A549 (cell line): Measurements from ENCODE around the gene GNE. TPM values are rescaled to one million over a fixed set of nuclear protein-coding genes. Genes with fewer than 3 reads are reported as not detected.

ENCODE experiments used
- BHLHE40 ChIP-seq: IDR thresholded peaks from 2 replicates; pipeline ENCODE4 v1.6.1; 2012; ENCODE audit warnings: low read depth, low read length, inconsistent platforms
- CBX2 ChIP-seq: fragments of 200-600 bp; sonication (generic); IDR thresholded peaks from 2 replicates; pipeline ENCODE4 v1.6.1; 2016; ENCODE audit warnings: low read depth, mild to moderate bottlenecking, borderline replicate concordance
- CBX8 ChIP-seq: fragments of 200-600 bp; sonication (generic); IDR thresholded peaks from 2 replicates; pipeline ENCODE4 v1.6.1; 2016
- CHD2 ChIP-seq: fragments of 150-350 bp; IDR thresholded peaks from 2 replicates; pipeline ENCODE4 v1.6.1; 2014; ENCODE audit warnings: low read length; ENCODE audit not compliant: partially characterized antibody
- CHD4 ChIP-seq: fragments of 200-600 bp; sonication (generic); IDR thresholded peaks from 2 replicates; pipeline ENCODE4 v1.6.1; 2016; ENCODE audit warnings: antibody characterized with exemption, mild to moderate bottlenecking, borderline replicate concordance
- CTCF ChIP-seq: fragments of >200 bp; sonication (Bioruptor Twin); formaldehyde crosslinking; IDR thresholded peaks from 3 replicates; pipeline ENCODE4 v1.5.1; 2016
- EHF ChIP-seq: fragments of 250-450 bp; sonication (Bioruptor Pico); IDR thresholded peaks from 2 replicates; pipeline ENCODE4 v1.5.0; 2020; ENCODE audit warnings: mild to moderate bottlenecking
- EP300 ChIP-seq, 2 experiments: fragments of >200 bp; sonication (Bioruptor Twin); formaldehyde crosslinking; IDR thresholded peaks; 2 replicates in 1 of 2; 3 replicates in 1 of 2; pipeline ENCODE4 v1.6.1; 2016 to 2017
- GATA3 ChIP-seq: IDR thresholded peaks from 2 replicates; pipeline ENCODE4 v1.6.1; 2012; ENCODE audit warnings: borderline replicate concordance
- HDAC2 ChIP-seq: fragments of 200-600 bp; sonication (generic); IDR thresholded peaks from 2 replicates; pipeline ENCODE4 v1.6.1; 2016
- HES2 ChIP-seq: fragments of >200 bp; sonication (Bioruptor Twin); formaldehyde crosslinking; IDR thresholded peaks from 2 replicates; pipeline ENCODE4 v1.6.1; 2016
- HMGXB4 ChIP-seq: fragments of 250-450 bp; sonication (Bioruptor Pico); IDR thresholded peaks from 2 replicates; pipeline ENCODE4 v1.5.0; 2021; ENCODE audit warnings: mild to moderate bottlenecking, moderate library complexity, borderline replicate concordance
- HOXB13 ChIP-seq: fragments of 250-450 bp; sonication (Bioruptor Pico); IDR thresholded peaks from 2 replicates; pipeline ENCODE4 v1.5.0; 2020; ENCODE audit warnings: low read depth, mild to moderate bottlenecking, moderate library complexity
- JUN ChIP-seq, 2 experiments: fragments of >200 bp; sonication (Bioruptor Twin); formaldehyde crosslinking; IDR thresholded peaks; 2 replicates in 1 of 2; 3 replicates in 1 of 2; pipeline ENCODE4 v1.6.1; 2016 to 2017
- JUNB ChIP-seq: fragments of >200 bp; sonication (Bioruptor Twin); formaldehyde crosslinking; IDR thresholded peaks from 2 replicates; pipeline ENCODE4 v1.6.1; 2016
- KDM1A ChIP-seq: fragments of 200-600 bp; sonication (generic); IDR thresholded peaks from 2 replicates; pipeline ENCODE4 v1.6.1; 2016; ENCODE audit warnings: low read depth, mild to moderate bottlenecking
- MAFK ChIP-seq: fragments of 450-650 bp; IDR thresholded peaks from 2 replicates; pipeline ENCODE4 v1.6.1; 2014; ENCODE audit not compliant: partially characterized antibody
- NR3C1 ChIP-seq: fragments of >200 bp; sonication (Bioruptor Twin); formaldehyde crosslinking; IDR thresholded peaks from 3 replicates; pipeline ENCODE4 v1.6.1; 2017
- PBX3 ChIP-seq: IDR thresholded peaks from 2 replicates; pipeline ENCODE4 v1.6.1; 2012
- PHF8 ChIP-seq: fragments of 200-600 bp; sonication (generic); IDR thresholded peaks from 2 replicates; pipeline ENCODE4 v1.6.1; 2016; ENCODE audit warnings: low read depth, mild to moderate bottlenecking, antibody characterized with exemption, moderate library complexity, borderline replicate concordance
- POLR2A ChIP-seq: IDR thresholded peaks from 2 replicates; pipeline ENCODE4 v1.6.1; 2012; ENCODE audit warnings: mild to moderate bottlenecking, low read length
- POLR2AphosphoS2 ChIP-seq: conservative IDR thresholded peaks from 2 replicates; pipeline ENCODE4 v1.6.1; 2012; ENCODE audit warnings: low read length, improper control_type of control experiment, inconsistent platforms
- RAD21 ChIP-seq, 2 experiments: fragments of >200 bp in 1 of 2; sonication (Bioruptor Twin) in 1 of 2; formaldehyde crosslinking in 1 of 2; IDR thresholded peaks in 1 of 2; conservative IDR thresholded peaks in 1 of 2; 2 replicates in 1 of 2; 3 replicates in 1 of 2; pipeline ENCODE4 v1.6.1; 2012 to 2018; ENCODE audit warnings: inconsistent platforms in 1 of 2
- RARB ChIP-seq: fragments of 250-450 bp; sonication (Bioruptor Pico); IDR thresholded peaks from 2 replicates; pipeline ENCODE4 v1.8.0; 2021; ENCODE audit warnings: mild to moderate bottlenecking, moderate library complexity
- RCOR1 ChIP-seq: fragments of 150-350 bp; IDR thresholded peaks from 2 replicates; pipeline ENCODE4 v1.6.1; 2014; ENCODE audit warnings: antibody characterized with exemption, low read length, low read depth
- REST ChIP-seq: fragments of 200-600 bp; sonication (generic); IDR thresholded peaks from 2 replicates; pipeline ENCODE4 v1.6.1; 2016; ENCODE audit warnings: antibody characterized with exemption, mild to moderate bottlenecking, moderate library complexity
- RFX5 ChIP-seq: fragments of 450-650 bp; IDR thresholded peaks from 2 replicates; pipeline ENCODE4 v1.7.1; 2014; ENCODE audit warnings: antibody characterized with exemption, mild to moderate bottlenecking, moderate library complexity
- RNF2 ChIP-seq: fragments of 200-600 bp; sonication (generic); IDR thresholded peaks from 2 replicates; pipeline ENCODE4 v1.6.1; 2016; ENCODE audit warnings: low read depth, mild to moderate bottlenecking, antibody characterized with exemption, moderate library complexity, borderline replicate concordance
- TFCP2L1 ChIP-seq: fragments of 250-450 bp; sonication (Bioruptor Pico); IDR thresholded peaks from 2 replicates; pipeline ENCODE4 v1.5.0; 2021; ENCODE audit warnings: mild to moderate bottlenecking
- TP53 ChIP-seq: fragments of 250-450 bp; sonication (Bioruptor Pico); IDR thresholded peaks from 2 replicates; pipeline ENCODE4 v1.5.0; 2021; ENCODE audit warnings: mild to moderate bottlenecking, moderate library complexity
- ZC3H11A ChIP-seq: fragments of 450-650 bp; IDR thresholded peaks from 2 replicates; pipeline ENCODE4 v1.6.1; 2014; ENCODE audit warnings: antibody characterized with exemption, mild to moderate bottlenecking
- ZFP36 ChIP-seq: fragments of 450-650 bp; IDR thresholded peaks from 2 replicates; pipeline ENCODE4 v1.6.1; 2014; ENCODE audit warnings: borderline replicate concordance; ENCODE audit not compliant: partially characterized antibody
- ZNF302 ChIP-seq: fragments of 250-450 bp; sonication (Bioruptor Pico); IDR thresholded peaks from 2 replicates; pipeline ENCODE4 v1.9.0; 2021; ENCODE audit warnings: inconsistent platforms, mild to moderate bottlenecking, moderate library complexity
- polyA plus RNA-seq, 4 experiments: library from polyadenylated mRNA; depleted of rRNA in 3 of 4; stranded (reverse); fragments of >200 nt; fragmentation: RNase III in 1 of 4; extraction: RNeasy Plus Mini Kit Qiagen cat#74134 plus additional on column Dnase treatment in 1 of 4; gene quantifications; 2 replicates in 3 of 4; 3 replicates in 1 of 4; pipeline ENCODE4 v1.2.3, GENCODE V29; 2011 to 2017

The GNE gene
- polyA plus RNA-seq, 2 of the 4 experiments (the other 2 are of a cell fraction): 23.0 to 32.9 TPM

- TF ChIP-seq HES2 (no peak), EHF (CRISPR knock-in tag) (no peak), JUN (IDR thresholded peaks at IDR 0.05) (peak; percentile 81 to 83; a peak in 4 of 5 replicates), CTCF (peak; percentile 62), POLR2AphosphoS2 (no peak), HOXB13 (CRISPR knock-in tag) (no peak), CBX2 (no peak), RNF2 (no peak), JUNB (no peak), ZC3H11A (no peak), NR3C1 (no peak), POLR2A (peak; percentile 93), MAFK (no peak), HMGXB4 (peak; percentile 67; the same call in 1 of the 2 replicates), HDAC2 (no peak), EP300 (IDR thresholded peaks at IDR 0.05) (no peak), PBX3 (no peak), RCOR1 (no peak), RARB (CRISPR knock-in tag) (no peak), CHD4 (no peak), TP53 (CRISPR knock-in tag) (peak; percentile 56; the same call in 1 of the 2 replicates), REST (no peak), CBX8 (no peak), GATA3 (no peak; the same call in 1 of the 2 replicates), RFX5 (peak; percentile 66), ZNF302 (CRISPR knock-in tag) (no peak), TFCP2L1 (CRISPR knock-in tag) (0 out of 2 replicates have a peak, but pooled peaks have one; percentile 66), KDM1A (no peak), ZFP36 (no peak), RAD21 (conservative IDR thresholded peaks at IDR 0.05 in 1 of 2, IDR thresholded peaks at IDR 0.05 in 1 of 2) (peak in 1 of 2 experiments; percentile 30; a peak in 1 of 5 replicates), BHLHE40 (no peak), CHD2 (peak; percentile 17), PHF8 (peak; percentile 81; the same call in 1 of the 2 replicates)
These were observed 67.6 kb downstream of the GNE start, which contains the start of gene CLTA (continued) for GRCh38 chr9:36190388-36191289.
